ENCODE results near the gene DHRS3. TPM values are rescaled to one million over a fixed set of nuclear protein-coding genes. Genes with fewer than 3 reads are reported as not detected.

Gene DHRS3
- total and polyA plus RNA-seq, 2 donors (not counting 1 experiment from before 2014, with no cell fraction given), result 0.37 TPM

- H3K9me3 Mint-ChIP-seq (ENCODE audit: insufficient read depth), result no peaks in the 10 kb centered on the region
- no peaks in the 10 kb centered on the region for H3K79me2 ChIP-seq (ENCODE audit: control insufficient read depth, insufficient read depth, low read length)
- no peaks in the 10 kb centered on the region for H3K36me3 ChIP-seq (replicated peaks in 1 of 2; ENCODE audit: control extremely low read depth in 1 of 2, control insufficient read depth in 1 of 2, extremely low read depth in 1 of 2, insufficient read depth in 2 of 2, low read length in 1 of 2)
- intact Hi-C loops (cut with micrococcal nuclease), result no loop called here
- CTCF ChIA-PET, result no interaction called here
- H3K27me3 Mint-ChIP-seq, result peaks cover 5% of the 10 kb centered on the region
- H3K4me3 Mint-ChIP-seq, result no peak overlapping the region
- H3K27ac ChIP-seq (ENCODE audit: low read length in 2 of 2), result no peak overlapping the region
- TF ChIP-seq EZH2 (IDR thresholded peaks at IDR 0.05; ENCODE audit: borderline replicate concordance, insufficient read depth, low read depth, low read length, poor library complexity, severe bottlenecking), result no peak
- TF ChIP-seq, protein P1, sequence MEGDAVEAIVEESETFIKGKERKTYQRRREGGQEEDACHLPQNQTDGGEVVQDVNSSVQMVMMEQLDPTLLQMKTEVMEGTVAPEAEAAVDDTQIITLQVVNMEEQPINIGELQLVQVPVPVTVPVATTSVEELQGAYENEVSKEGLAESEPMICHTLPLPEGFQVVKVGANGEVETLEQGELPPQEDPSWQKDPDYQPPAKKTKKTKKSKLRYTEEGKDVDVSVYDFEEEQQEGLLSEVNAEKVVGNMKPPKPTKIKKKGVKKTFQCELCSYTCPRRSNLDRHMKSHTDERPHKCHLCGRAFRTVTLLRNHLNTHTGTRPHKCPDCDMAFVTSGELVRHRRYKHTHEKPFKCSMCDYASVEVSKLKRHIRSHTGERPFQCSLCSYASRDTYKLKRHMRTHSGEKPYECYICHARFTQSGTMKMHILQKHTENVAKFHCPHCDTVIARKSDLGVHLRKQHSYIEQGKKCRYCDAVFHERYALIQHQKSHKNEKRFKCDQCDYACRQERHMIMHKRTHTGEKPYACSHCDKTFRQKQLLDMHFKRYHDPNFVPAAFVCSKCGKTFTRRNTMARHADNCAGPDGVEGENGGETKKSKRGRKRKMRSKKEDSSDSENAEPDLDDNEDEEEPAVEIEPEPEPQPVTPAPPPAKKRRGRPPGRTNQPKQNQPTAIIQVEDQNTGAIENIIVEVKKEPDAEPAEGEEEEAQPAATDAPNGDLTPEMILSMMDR (IDR thresholded peaks at IDR 0.05), result no peak
- H3K4me3 ChIP-seq (ENCODE audit: control extremely low read depth in 1 of 5, extremely low read depth in 1 of 5, insufficient read depth in 1 of 5, low read depth in 2 of 5, low read length in 4 of 5), result no peak overlapping the region
- no peaks in the 10 kb centered on the region for H3K4me1 Mint-ChIP-seq
- ATAC-seq (ENCODE audit: low read depth) (no peak), DNase-seq (no peak)
- no peak overlapping the region for H3K9ac ChIP-seq (ENCODE audit: low read length)
- no peak overlapping the region for H3K27ac Mint-ChIP-seq
- H3K4me1 ChIP-seq (ENCODE audit: control insufficient read depth in 2 of 2, insufficient read depth in 2 of 2, low read length in 2 of 2), result no peaks in the 10 kb centered on the region
- no peaks in the 10 kb centered on the region for H3K27me3 ChIP-seq (replicated peaks in 1 of 4; ENCODE audit: control extremely low read depth in 1 of 4, control insufficient read depth in 3 of 4, insufficient read depth in 4 of 4, low read length in 3 of 4)
- H3K4me2 ChIP-seq (replicated peaks; ENCODE audit: low read depth, low read length, poor library complexity, severe bottlenecking), result no peak overlapping the region
- 93% methylated on average over 5 of the region's 6 CpGs for WGBS (ENCODE audit: insufficient coverage)
- no peaks in the 10 kb centered on the region for H3K9me3 ChIP-seq (ENCODE audit: control extremely low read depth in 1 of 3, control insufficient read depth in 2 of 3, insufficient read depth in 1 of 3, low read length in 2 of 3)
- POLR2A ChIA-PET, result no interaction called here
- no peaks in the 10 kb centered on the region for H4K20me1 ChIP-seq (ENCODE audit: control insufficient read depth, insufficient read depth, low read length, poor library complexity, severe bottlenecking)
- no peak overlapping the region for H2AFZ ChIP-seq (ENCODE audit: insufficient read depth, low read depth, low read length, poor library complexity, severe bottlenecking)
Observed at GRCh38 chr1:12602659-12603024, 15.4 kb downstream of the DHRS3 start.

- Histone ChIP-seq H3K4me3 (ENCODE audit: control extremely low read depth in 1 of 5, extremely low read depth in 1 of 5, insufficient read depth in 1 of 5, low read depth in 2 of 5, low read length in 4 of 5) (no peak overlapping the region), H3K36me3 (replicated peaks in 1 of 2; ENCODE audit: control extremely low read depth in 1 of 2, control insufficient read depth in 1 of 2, extremely low read depth in 1 of 2, insufficient read depth in 2 of 2, low read length in 1 of 2) (no peaks in the 10 kb centered on the region), H3K27me3 (replicated peaks in 1 of 4; ENCODE audit: control extremely low read depth in 1 of 4, control insufficient read depth in 3 of 4, insufficient read depth in 4 of 4, low read length in 3 of 4) (no peaks in the 10 kb centered on the region), H3K27ac (ENCODE audit: low read length in 2 of 2) (no peak overlapping the region), H4K20me1 (ENCODE audit: control insufficient read depth, insufficient read depth, low read length, poor library complexity, severe bottlenecking) (no peaks in the 10 kb centered on the region), H3K4me1 (ENCODE audit: control insufficient read depth in 2 of 2, insufficient read depth in 2 of 2, low read length in 2 of 2) (no peaks in the 10 kb centered on the region), H2AFZ (ENCODE audit: insufficient read depth, low read depth, low read length, poor library complexity, severe bottlenecking) (no peak overlapping the region), H3K4me2 (replicated peaks; ENCODE audit: low read depth, low read length, poor library complexity, severe bottlenecking) (no peak overlapping the region), H3K9ac (ENCODE audit: low read length) (no peak overlapping the region), H3K9me3 (ENCODE audit: control extremely low read depth in 1 of 3, control insufficient read depth in 2 of 3, insufficient read depth in 1 of 3, low read length in 2 of 3) (no peaks in the 10 kb centered on the region), H3K79me2 (ENCODE audit: control insufficient read depth, insufficient read depth, low read length) (no peaks in the 10 kb centered on the region)
- peaks cover 5% of the 10 kb centered on the region for H3K27me3 Mint-ChIP-seq
- H3K27ac Mint-ChIP-seq, result no peak overlapping the region
- TF ChIP-seq EZH2 (IDR thresholded peaks at IDR 0.05; ENCODE audit: borderline replicate concordance, insufficient read depth, low read depth, low read length, poor library complexity, severe bottlenecking), result no peak
- TF ChIP-seq, protein P1 (IDR thresholded peaks at IDR 0.05), result no peak
- ChIA-PET CTCF (interaction anchor here (1.4 to 1.8 kb wide), 2 partner anchors 10 to 15 kb away, joined by 3 to 5 read pairs; no protein-coding TSS in a partner anchor), POLR2A (no interaction called here)
- H3K4me3 Mint-ChIP-seq, result no peak overlapping the region
- DNase-seq (no peak), ATAC-seq (ENCODE audit: low read depth) (no peak)
- 86% methylated on average over 10 of the region's 13 CpGs for WGBS (ENCODE audit: insufficient coverage)
- intact Hi-C loops (cut with micrococcal nuclease), result no loop called here
- no peaks in the 10 kb centered on the region for H3K4me1 Mint-ChIP-seq
- no peaks in the 10 kb centered on the region for H3K9me3 Mint-ChIP-seq (ENCODE audit: insufficient read depth)
Observed at GRCh38 chr1:12601700-12602658, 16.0 kb downstream of the DHRS3 start.

Data from B cell (primary cell).